ENCODE measurements around the gene GSG1L.

The GSG1L gene

DNA sequence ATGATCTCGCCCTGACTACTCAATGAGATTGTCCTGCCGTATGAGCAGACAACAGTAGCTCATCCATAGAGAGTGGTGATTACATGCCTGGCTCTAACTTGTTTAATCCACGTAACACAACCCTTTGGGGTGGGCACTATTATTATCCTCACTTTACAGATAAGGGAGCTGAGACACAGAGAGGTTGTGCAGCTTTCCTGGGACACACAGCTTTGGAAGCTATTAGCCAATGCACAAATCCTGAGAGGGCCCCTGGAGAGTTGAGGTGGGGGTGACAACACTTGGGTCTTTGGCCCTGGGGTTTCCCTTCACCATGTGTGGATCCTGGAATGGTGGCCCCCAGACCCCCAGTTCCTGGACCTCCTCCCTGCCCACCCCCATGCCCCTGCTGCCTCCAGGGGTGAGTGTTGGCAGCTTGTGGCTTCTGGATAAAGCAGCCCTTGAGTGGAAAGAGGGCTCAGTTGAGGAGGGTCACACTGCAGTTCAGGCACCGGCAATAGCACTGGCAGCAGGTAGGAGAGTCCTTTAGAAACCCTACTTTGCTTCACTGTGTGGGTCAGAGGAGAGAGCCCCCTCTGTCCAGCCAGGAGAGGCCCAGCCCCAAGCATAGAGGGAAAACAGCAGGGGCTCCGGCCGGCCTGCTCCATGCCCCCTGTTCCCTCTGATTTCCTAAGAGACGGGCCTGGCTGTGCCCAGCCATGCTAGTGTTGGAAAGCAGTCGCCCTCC is 282.9 kb downstream of the GSG1L start:
- Histone ChIP-seq H2BK12ac (ENCODE audit: low read length) (peak overlapping the region; percentile 49), H2AFZ (ENCODE audit: low read length) (no peak overlapping the region)

GRCh38 chr16:27779641-27780164 is 283.8 kb downstream of the GSG1L start:
- no peak overlapping the region for H2BK120ac ChIP-seq (ENCODE audit: low read depth, low read length)
- no peaks in the 10 kb centered on the region for H3K9me3 ChIP-seq (replicated peaks in 1 of 2; ENCODE audit: control insufficient read depth in 2 of 2, insufficient read depth in 1 of 2, low read depth in 1 of 2, low read length in 2 of 2)
- no CpG with 5 or more reads among the region's 23 CpGs for WGBS, 2 donors (ENCODE audit: extremely low coverage in 2 of 2, insufficient read length in 2 of 2, insufficient replicate concordance in 1 of 2)
- no peaks in the 10 kb centered on the region for H3K27me3 ChIP-seq (ENCODE audit: control insufficient read depth in 3 of 3, insufficient read depth in 3 of 3, low read depth in 1 of 3, low read length in 3 of 3)
- no peak overlapping the region for H3K4me2 ChIP-seq (ENCODE audit: insufficient read depth, low read length, poor library complexity, severe bottlenecking)
- peak; percentile 24 for DNase-seq (ENCODE audit: low spot score)
- no peak overlapping the region for H2BK5ac ChIP-seq (ENCODE audit: low read length)
- no peak overlapping the region for H2BK15ac ChIP-seq (ENCODE audit: low read length)
- peaks cover 1% of the 10 kb centered on the region for H3K79me1 ChIP-seq (ENCODE audit: low read depth, low read length)
- H2AK5ac ChIP-seq (ENCODE audit: low read depth, low read length) = peak overlapping the region; percentile 74
- H4K91ac ChIP-seq (ENCODE audit: low read depth, low read length, poor library complexity) = no peak overlapping the region
- no peak overlapping the region for H2AFZ ChIP-seq (ENCODE audit: low read length)
- H3K36me3 ChIP-seq (replicated peaks in 1 of 2; ENCODE audit: control insufficient read depth in 2 of 2, insufficient read depth in 2 of 2, low read length in 2 of 2) = no peaks in the 10 kb centered on the region
- peaks cover 9 to 10% of the 10 kb centered on the region in 2 donors for H3K4me1 ChIP-seq (ENCODE audit: control insufficient read depth in 2 of 2, insufficient read depth in 1 of 2, low read depth in 1 of 2, low read length in 2 of 2)
- H3K23ac ChIP-seq (ENCODE audit: low read depth, low read length, poor library complexity) = peak overlapping the region; percentile 25
- no peak overlapping the region for H3K4ac ChIP-seq (ENCODE audit: low read length)
- H3K4me3 ChIP-seq (ENCODE audit: low read length in 2 of 2) = no peak overlapping the region
- no peak overlapping the region for H3K18ac ChIP-seq (ENCODE audit: low read length)
- H4K8ac ChIP-seq (ENCODE audit: low read depth, low read length) = no peak overlapping the region
- H3K9ac ChIP-seq (ENCODE audit: low read depth, low read length, poor library complexity) = no peak overlapping the region
- H3K14ac ChIP-seq (ENCODE audit: low read length) = peak overlapping the region; percentile 76
- no peak overlapping the region for H2BK12ac ChIP-seq (ENCODE audit: low read length)
- no peak overlapping the region for H3K27ac ChIP-seq (replicated peaks; ENCODE audit: low read length)

More for the DNA sequence above, 282.9 kb downstream of the GSG1L start:
- Histone ChIP-seq H3K27ac (replicated peaks; ENCODE audit: low read length) (no peak overlapping the region), H3K18ac (ENCODE audit: low read length) (peak overlapping the region; percentile 15), H3K4ac (ENCODE audit: low read length) (no peak overlapping the region), H3K23ac (ENCODE audit: low read depth, low read length, poor library complexity) (peak overlapping the region; percentile 77), H2AK5ac (ENCODE audit: low read depth, low read length) (peak overlapping the region; percentile 54), H2BK120ac (ENCODE audit: low read depth, low read length) (no peak overlapping the region), H3K9ac (ENCODE audit: low read depth, low read length, poor library complexity) (no peak overlapping the region), H3K9me3 (replicated peaks in 1 of 2; ENCODE audit: control insufficient read depth in 2 of 2, insufficient read depth in 1 of 2, low read depth in 1 of 2, low read length in 2 of 2) (no peaks in the 10 kb centered on the region), H2BK15ac (ENCODE audit: low read length) (no peak overlapping the region), H3K79me1 (ENCODE audit: low read depth, low read length) (peaks cover 1% of the 10 kb centered on the region), H3K4me2 (ENCODE audit: insufficient read depth, low read length, poor library complexity, severe bottlenecking) (no peak overlapping the region), H4K91ac (ENCODE audit: low read depth, low read length, poor library complexity) (no peak overlapping the region), H2BK5ac (ENCODE audit: low read length) (peak overlapping the region; percentile 17), H3K27me3 (ENCODE audit: control insufficient read depth in 3 of 3, insufficient read depth in 3 of 3, low read depth in 1 of 3, low read length in 3 of 3) (no peaks in the 10 kb centered on the region), H3K4me1 (ENCODE audit: control insufficient read depth in 2 of 2, insufficient read depth in 1 of 2, low read depth in 1 of 2, low read length in 2 of 2) (peaks cover 9 to 10% of the 10 kb centered on the region in 2 donors), H3K4me3 (ENCODE audit: low read length in 2 of 2) (no peak overlapping the region), H3K14ac (ENCODE audit: low read length) (peak overlapping the region; percentile 63), H3K36me3 (replicated peaks in 1 of 2; ENCODE audit: control insufficient read depth in 2 of 2, insufficient read depth in 2 of 2, low read length in 2 of 2) (no peaks in the 10 kb centered on the region), H4K8ac (ENCODE audit: low read depth, low read length) (no peak overlapping the region)
- no CpG with 5 or more reads among the region's 8 CpGs for WGBS, 2 donors (ENCODE audit: extremely low coverage in 2 of 2, insufficient read length in 2 of 2, insufficient replicate concordance in 1 of 2)
- no peak for DNase-seq (ENCODE audit: low spot score)

DNA sequence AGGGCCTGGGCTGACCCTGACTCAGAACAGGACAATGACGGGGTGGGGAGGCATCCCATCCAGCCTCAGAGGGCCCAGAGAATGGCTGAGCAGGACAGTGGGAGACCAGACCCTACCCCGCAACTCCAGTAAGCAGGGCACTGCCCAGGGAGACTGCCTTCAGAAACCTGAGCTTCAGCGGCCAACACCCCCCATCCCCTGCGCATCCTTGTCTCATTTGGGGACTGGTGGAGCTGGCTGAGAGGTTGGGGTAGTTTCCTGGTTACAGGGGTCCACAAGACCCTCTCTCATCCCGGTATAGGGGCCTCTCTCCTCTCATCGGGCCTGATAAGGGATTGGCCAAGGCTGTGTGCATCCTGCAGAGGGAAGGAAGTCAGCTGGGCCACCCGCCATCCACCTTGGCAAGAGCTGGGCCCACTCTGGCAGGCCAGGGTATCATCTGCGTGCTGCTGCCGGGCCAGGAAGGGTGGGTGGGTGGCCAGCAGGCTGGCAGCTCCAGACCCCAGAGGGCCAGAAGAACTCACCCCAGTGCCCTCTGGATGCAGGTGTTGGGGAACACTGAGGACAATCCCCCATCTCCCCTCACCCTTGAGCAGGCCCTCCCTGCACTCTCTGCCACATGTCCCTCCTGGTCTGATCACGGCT is 284.5 kb downstream of the GSG1L start:
- Histone ChIP-seq H3K27ac (replicated peaks; ENCODE audit: low read length) (no peak overlapping the region), H3K36me3 (replicated peaks in 1 of 2; ENCODE audit: control insufficient read depth in 2 of 2, insufficient read depth in 2 of 2, low read length in 2 of 2) (no peaks in the 10 kb centered on the region), H4K91ac (ENCODE audit: low read depth, low read length, poor library complexity) (no peak overlapping the region), H2AFZ (ENCODE audit: low read length) (no peak overlapping the region), H3K18ac (ENCODE audit: low read length) (no peak overlapping the region), H3K4me2 (ENCODE audit: insufficient read depth, low read length, poor library complexity, severe bottlenecking) (no peak overlapping the region), H3K14ac (ENCODE audit: low read length) (peak overlapping the region; percentile 82), H3K4me1 (ENCODE audit: control insufficient read depth in 2 of 2, insufficient read depth in 1 of 2, low read depth in 1 of 2, low read length in 2 of 2) (peaks cover 7 to 9% of the 10 kb centered on the region in 2 donors), H3K79me1 (ENCODE audit: low read depth, low read length) (peaks cover 1% of the 10 kb centered on the region), H3K27me3 (ENCODE audit: control insufficient read depth in 3 of 3, insufficient read depth in 3 of 3, low read depth in 1 of 3, low read length in 3 of 3) (no peaks in the 10 kb centered on the region), H2BK12ac (ENCODE audit: low read length) (no peak overlapping the region), H3K9me3 (replicated peaks in 1 of 2; ENCODE audit: control insufficient read depth in 2 of 2, insufficient read depth in 1 of 2, low read depth in 1 of 2, low read length in 2 of 2) (no peaks in the 10 kb centered on the region), H3K23ac (ENCODE audit: low read depth, low read length, poor library complexity) (peak overlapping the region; percentile 25), H3K9ac (ENCODE audit: low read depth, low read length, poor library complexity) (no peak overlapping the region), H4K8ac (ENCODE audit: low read depth, low read length) (peak overlapping the region; percentile 89), H3K4ac (ENCODE audit: low read length) (no peak overlapping the region), H3K4me3 (ENCODE audit: low read length in 2 of 2) (no peak overlapping the region), H2BK5ac (ENCODE audit: low read length) (peak overlapping the region; percentile 53), H2AK5ac (ENCODE audit: low read depth, low read length) (peak overlapping the region; percentile 74), H2BK15ac (ENCODE audit: low read length) (no peak overlapping the region), H2BK120ac (ENCODE audit: low read depth, low read length) (no peak overlapping the region)
- no CpG with 5 or more reads among the region's 10 CpGs for whole genome bisulfite sequencing, 2 donors (ENCODE audit: extremely low coverage in 2 of 2, insufficient read length in 2 of 2, insufficient replicate concordance in 1 of 2)
- no peak for DNase-seq (ENCODE audit: low spot score)
